DMS 273 (cell line): ENCODE results near the gene CENPM.

Experiments used
- DNase-seq: peaks from one replicate; lab custom pipeline; 2025; ENCODE audit not compliant: unreplicated experiment; lab: John Stamatoyannopoulos, UW

The CENPM gene

GRCh38 chr22:41933411-41934177 is 13.4 kb downstream of the CENPM start:
- DNase-seq = no peak

GRCh38 chr22:41932353-41932752 is 14.6 kb downstream of the CENPM start:
- no peak for DNase-seq

GRCh38 chr22:41931701-41932269 is 15.2 kb downstream of the CENPM start:
- no peak for DNase-seq

- DNase-seq = peak; percentile 36
These were observed 17.5 kb downstream of the CENPM start for GRCh38 chr22:41929418-41929810.

- DNase-seq = peak; percentile 36
These were observed 18.1 kb downstream of the CENPM start for GRCh38 chr22:41928593-41929417.

GRCh38 chr22:41927813-41928212 is 19.1 kb downstream of the CENPM start:
- peak; percentile 55 for DNase-seq

- DNase-seq = peak; percentile 83
These were observed 21.0 kb downstream of the CENPM start for GRCh38 chr22:41925783-41926460.

GRCh38 chr22:41923595-41924276 is 23.2 kb downstream of the CENPM start:
- DNase-seq = no peak

- DNase-seq = no peak
These were observed 23.9 kb downstream of the CENPM start for GRCh38 chr22:41922940-41923594.

- DNase-seq = no peak
These were observed 24.6 kb downstream of the CENPM start for GRCh38 chr22:41922328-41922727.

GRCh38 chr22:41920271-41920976 is 26.5 kb downstream of the CENPM start:
- DNase-seq = no peak

GRCh38 chr22:41919357-41920224 is 27.4 kb downstream of the CENPM start:
- DNase-seq = peak; percentile 50

GRCh38 chr22:41917903-41918791 is 28.8 kb downstream of the CENPM start:
- peak; percentile 50 for DNase-seq

GRCh38 chr22:41917375-41917902 is 29.5 kb downstream of the CENPM start:
- DNase-seq = no peak

- no peak for DNase-seq
These were observed 30.1 kb downstream of the CENPM start for GRCh38 chr22:41916745-41917358.

- DNase-seq = no peak
These were observed 31.0 kb downstream of the CENPM start for GRCh38 chr22:41915786-41916493.
